RWPE2 (cell line): Measurements from ENCODE around the gene ZNF674.
A peak's percentile ranks its signal among the peaks of the same experiment; 100 is the strongest.

Experiments used
- ATAC-seq: fragments of 200-7000 bp; cut with Tn5 transposase; 3 replicates; pipeline ENCODE4 v1.9.1; 2021; ENCODE audit warnings: low read depth
- DNase-seq: peaks from one replicate; pipeline ENCODE4 v3.0.0-alpha.2; 2020; ENCODE audit warnings: low spot score
- H3K27ac ChIP-seq: fragments of 450-650 bp; 2 replicates; pipeline ENCODE4 v1.5.1; 2017; ENCODE audit warnings: mild to moderate bottlenecking; ENCODE audit not compliant: poor library complexity, severe bottlenecking
- H3K27me3 ChIP-seq: fragments of 250-450 bp; sonication (Bioruptor Pico); 2 replicates; pipeline ENCODE4 v1.5.1; 2021; ENCODE audit warnings: mild to moderate bottlenecking, moderate library complexity; ENCODE audit not compliant: insufficient read depth, poor library complexity, severe bottlenecking
- H3K36me3 ChIP-seq: fragments of 250-450 bp; sonication (Bioruptor Pico); 2 replicates; pipeline ENCODE4 v1.5.1; 2020; ENCODE audit warnings: low read depth, mild to moderate bottlenecking, moderate library complexity
- H3K4me1 ChIP-seq: fragments of 250-450 bp; sonication (Bioruptor Pico); 2 replicates; pipeline ENCODE4 v1.5.1; 2021; ENCODE audit warnings: mild to moderate bottlenecking, moderate library complexity; ENCODE audit not compliant: insufficient read depth, poor library complexity, severe bottlenecking
- H3K4me3 ChIP-seq: fragments of 250-450 bp; sonication (Bioruptor Pico); 2 replicates; pipeline ENCODE4 v1.5.1; 2021; ENCODE audit warnings: mild to moderate bottlenecking, moderate library complexity; ENCODE audit not compliant: severe bottlenecking
- H3K9me3 ChIP-seq: fragments of 250-450 bp; sonication (Bioruptor Pico); 2 replicates; pipeline ENCODE4 v1.5.1; 2021; ENCODE audit warnings: mild to moderate bottlenecking, moderate library complexity; ENCODE audit not compliant: severe bottlenecking
- CTCF ChIP-seq: fragments of 450-650 bp; IDR thresholded peaks from one replicate; pipeline ENCODE4 v1.5.1; 2017; ENCODE audit warnings: mild to moderate bottlenecking, moderate library complexity; ENCODE audit not compliant: poor library complexity, severe bottlenecking

The ZNF674 gene

GRCh38 chrX:46571423-46572339 lies 26.5 kb upstream of the ZNF674 start:
- ATAC-seq: no peak
- Histone ChIP-seq H3K27ac (no peak overlapping the region), H3K4me3 (no peak overlapping the region), H3K36me3 (no peaks in the 10 kb centered on the region), H3K4me1 (peaks cover 6% of the 10 kb centered on the region), H3K27me3 (no peaks in the 10 kb centered on the region), H3K9me3 (no peaks in the 10 kb centered on the region)
- no peak for TF ChIP-seq CTCF
- DNase-seq: no peak

- Histone ChIP-seq H3K4me1 (peaks cover 5% of the 10 kb centered on the region), H3K27ac (no peak overlapping the region), H3K36me3 (no peaks in the 10 kb centered on the region), H3K27me3 (no peaks in the 10 kb centered on the region), H3K4me3 (no peak overlapping the region), H3K9me3 (no peaks in the 10 kb centered on the region)
- ATAC-seq (no peak), DNase-seq (no peak)
- no peak for TF ChIP-seq CTCF
These were observed 24.4 kb upstream of the ZNF674 start for GRCh38 chrX:46569621-46570020.

GRCh38 chrX:46567388-46567787 lies 22.2 kb upstream of the ZNF674 start:
- ATAC-seq: no peak
- Histone ChIP-seq H3K4me1 (peaks cover 5% of the 10 kb centered on the region), H3K27me3 (no peaks in the 10 kb centered on the region), H3K27ac (peak overlapping the region; percentile 39), H3K36me3 (no peaks in the 10 kb centered on the region), H3K4me3 (no peak overlapping the region), H3K9me3 (no peaks in the 10 kb centered on the region)
- no peak for DNase-seq
- TF ChIP-seq CTCF: no peak

- no peaks in the 10 kb centered on the region for H3K9me3 ChIP-seq
- no peak overlapping the region for H3K27ac ChIP-seq
- H3K36me3 ChIP-seq: no peaks in the 10 kb centered on the region
- no peak for DNase-seq
- H3K4me3 ChIP-seq: no peak overlapping the region
- no peak for ATAC-seq
- H3K4me1 ChIP-seq: no peaks in the 10 kb centered on the region
- no peak for TF ChIP-seq CTCF
- H3K27me3 ChIP-seq: no peaks in the 10 kb centered on the region
These were observed 16.8 kb upstream of the ZNF674 start for GRCh38 chrX:46561824-46562657.
